ENCODE measurements around the gene MARCHF5.
"Not testable (repeated sequence)": the region's sequence is repeated elsewhere in the genome, so short reads cannot be mapped to it uniquely, and the experiment has no call there.

Gene MARCHF5

GRCh38 chr10:92304061-92304460 lies 13.1 kb downstream of the MARCHF5 start:
- DNase-seq, result no peak

DNA sequence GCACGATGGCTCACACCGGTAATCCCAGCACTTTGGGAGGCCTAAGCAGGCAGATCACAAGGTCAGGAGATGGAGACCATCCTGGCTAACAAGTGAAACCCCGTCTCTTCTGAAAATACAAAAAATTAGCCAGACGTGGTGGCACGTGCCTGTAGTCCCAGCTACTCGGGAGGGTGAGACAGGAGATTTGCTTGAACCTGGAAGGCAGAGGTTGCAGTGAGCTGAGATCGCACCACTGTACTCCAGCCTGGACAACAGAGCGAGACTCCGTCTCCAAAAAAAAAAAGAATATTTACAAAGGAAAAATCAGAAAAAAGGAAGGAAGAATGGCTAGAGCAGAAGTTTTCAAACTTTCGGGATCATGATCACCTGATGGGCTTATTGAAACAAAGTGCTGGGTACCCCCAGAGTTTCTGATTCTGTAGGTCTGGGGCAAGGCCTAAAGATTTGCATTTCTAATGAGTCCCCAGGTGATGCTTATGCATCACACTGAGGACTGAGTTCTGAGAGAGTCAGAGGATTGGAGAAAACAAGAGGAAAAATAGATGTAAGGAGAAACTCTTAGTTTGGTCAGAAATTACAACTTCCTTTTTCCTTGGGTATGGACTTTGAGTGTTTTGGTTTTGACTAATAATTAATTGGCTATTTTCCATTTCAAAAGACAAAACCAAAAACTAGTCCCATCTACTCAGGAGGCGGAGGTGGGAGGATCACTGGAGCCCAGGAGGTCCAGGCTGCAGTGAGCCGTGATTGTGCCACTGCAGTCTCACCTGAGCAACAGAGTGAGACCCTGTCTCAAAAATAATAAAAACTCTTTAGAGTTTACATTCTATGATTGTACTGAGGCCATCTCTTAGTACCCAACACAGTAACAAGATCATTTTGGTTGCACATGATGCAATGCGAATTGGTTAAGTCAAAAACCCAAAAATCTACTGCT lies 14.4 kb downstream of the MARCHF5 start:
- DNase-seq, result no peak

- DNase-seq, result no peak
Measured at GRCh38 chr10:92309272-92309671, 18.3 kb downstream of the MARCHF5 start.

DNA sequence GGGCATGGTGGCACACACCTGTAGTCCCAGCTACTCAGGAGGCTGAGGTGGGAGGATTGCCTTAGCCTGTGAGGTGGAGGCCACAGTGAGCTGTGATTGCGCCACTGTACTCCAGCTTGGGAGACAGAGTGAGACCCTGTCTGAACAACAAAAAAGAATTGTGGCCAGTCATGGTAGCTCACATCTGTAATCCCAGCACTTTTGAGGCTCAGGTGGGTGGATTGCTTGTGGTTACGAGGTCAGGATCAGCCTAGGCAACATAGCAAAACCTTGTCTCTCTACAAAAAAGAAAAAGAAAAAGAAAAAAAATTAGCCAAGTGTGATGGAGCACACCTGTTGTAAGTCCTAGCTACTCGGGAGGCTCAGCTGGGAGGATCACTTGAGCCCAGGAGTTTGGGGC lies 22.8 kb downstream of the MARCHF5 start:
- no peak for DNase-seq

- no peak for DNase-seq
Measured at GRCh38 chr10:92316610-92317009, 25.6 kb downstream of the MARCHF5 start.

GRCh38 chr10:92323079-92323478 lies 32.1 kb downstream of the MARCHF5 start:
- DNase-seq, result no peak

- no peak for DNase-seq
Measured at GRCh38 chr10:92327445-92328433, 36.8 kb downstream of the MARCHF5 start.

GRCh38 chr10:92328993-92329392 lies 38.0 kb downstream of the MARCHF5 start:
- DNase-seq, result no peak

DNA sequence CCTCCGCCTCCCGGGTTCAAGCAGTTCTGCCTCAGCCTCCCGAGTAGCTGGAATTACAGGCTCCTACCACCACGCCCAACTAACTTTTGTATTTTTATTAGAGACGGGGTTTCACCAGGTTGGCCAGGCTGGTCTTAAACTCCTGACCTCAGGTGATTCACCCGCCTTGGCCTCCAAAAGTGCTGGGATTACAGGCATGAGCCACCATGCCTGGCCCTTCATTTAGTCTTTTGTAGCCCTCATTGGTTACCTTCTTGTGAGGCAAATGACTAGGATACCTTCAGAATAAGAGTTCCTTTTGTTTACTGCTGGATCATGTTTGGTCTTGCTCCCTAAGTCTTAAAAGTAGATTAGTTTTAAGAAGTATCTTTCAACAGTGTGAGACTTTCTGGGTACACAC lies 39.0 kb downstream of the MARCHF5 start:
- DNase-seq, result not testable (repeated sequence)

DNA sequence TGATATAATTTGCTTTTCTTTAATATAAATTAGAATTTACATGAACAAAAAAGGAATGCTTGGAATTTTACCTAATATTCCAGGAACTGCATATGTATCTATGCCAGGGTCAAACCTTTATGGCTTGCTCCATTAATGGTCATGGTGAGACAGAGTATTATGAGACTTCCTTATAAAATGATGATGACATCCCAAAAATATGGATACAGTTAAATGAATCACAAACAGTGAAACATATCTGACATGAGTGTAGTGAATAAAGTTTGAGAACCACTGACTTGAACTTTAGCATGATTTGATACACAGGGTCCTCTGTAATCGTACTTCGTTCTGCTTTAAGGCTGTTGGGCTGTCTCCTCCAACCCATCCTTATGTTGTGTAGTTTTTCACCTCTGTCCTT lies 51.8 kb downstream of the MARCHF5 start:
- DNase-seq, result no peak

GRCh38 chr10:92345575-92345974 lies 54.6 kb downstream of the MARCHF5 start:
- DNase-seq, result not testable (repeated sequence)

DNA sequence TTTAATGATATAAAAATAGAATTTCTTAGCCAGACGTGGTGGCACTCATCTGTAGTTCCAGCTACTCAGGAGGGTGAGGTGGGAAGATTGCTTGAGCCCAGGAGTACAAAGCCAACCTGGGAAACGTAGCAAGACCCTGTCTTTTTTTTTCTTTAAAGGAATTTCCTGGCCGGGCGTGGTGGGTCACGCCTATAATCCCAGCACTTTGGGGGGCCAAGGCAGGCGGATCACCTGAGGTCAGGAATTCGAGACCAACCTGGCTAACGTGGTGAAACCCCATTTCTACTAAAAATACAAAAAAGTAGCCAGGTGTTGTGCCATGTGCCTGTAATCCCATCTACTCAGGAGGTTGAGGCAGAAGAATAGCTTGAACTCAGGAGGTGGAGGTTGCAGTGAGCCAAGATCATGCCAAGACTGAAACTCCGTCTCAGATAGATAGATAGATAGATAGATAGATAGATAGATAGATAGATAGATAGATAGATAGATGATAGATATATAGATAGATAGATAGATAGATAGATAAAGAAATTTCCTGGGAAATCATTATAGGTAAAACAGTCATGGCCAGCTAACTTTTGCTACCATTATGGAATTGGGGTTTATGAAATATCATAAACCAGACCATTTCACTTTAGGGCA lies 56.2 kb downstream of the MARCHF5 start:
- DNase-seq, result not testable (repeated sequence)

DNA sequence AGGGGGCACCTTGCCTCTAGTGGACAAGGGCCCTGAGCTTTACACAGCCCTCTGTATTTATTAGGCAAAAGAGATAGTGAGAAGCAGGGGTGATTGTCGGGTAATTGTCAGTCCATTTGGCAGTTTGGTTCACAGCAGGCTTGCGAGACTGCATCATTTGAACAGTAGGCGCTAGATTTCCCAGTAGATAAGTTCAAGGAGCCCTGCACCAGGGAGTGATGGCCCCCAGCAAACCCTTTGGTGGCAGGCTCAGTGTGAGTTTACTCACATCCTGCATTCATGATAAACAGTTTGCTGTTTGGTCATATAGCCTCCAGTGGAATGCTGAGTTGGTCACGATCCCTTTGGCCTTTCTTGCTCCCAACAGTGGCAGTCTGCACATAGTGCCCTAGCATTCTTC lies 59.4 kb downstream of the MARCHF5 start:
- DNase-seq, result no peak

DNA sequence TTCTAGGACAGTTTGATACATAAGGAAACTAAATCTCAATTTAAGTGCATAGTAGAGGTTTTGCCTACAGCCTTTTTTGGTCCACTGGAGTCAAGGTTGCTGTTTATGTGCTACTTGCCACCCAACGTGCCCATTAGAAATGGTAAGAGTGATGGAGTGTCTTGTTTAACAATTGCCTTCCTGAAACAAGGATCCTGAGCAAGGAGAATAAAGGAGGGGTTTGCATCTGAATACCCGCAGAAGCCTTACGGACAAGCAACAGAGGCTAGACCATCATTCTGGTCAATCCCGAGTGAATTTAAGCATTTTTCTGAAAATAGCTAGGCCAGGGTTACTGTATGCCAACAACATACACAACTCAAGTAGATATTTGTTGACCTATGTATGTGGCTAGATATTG lies 63.6 kb downstream of the MARCHF5 start:
- DNase-seq, result no peak

- DNase-seq, result no peak
Measured at GRCh38 chr10:92356041-92356440, 65.1 kb downstream of the MARCHF5 start.

- no peak for DNase-seq
Measured at GRCh38 chr10:92363498-92363897, 72.5 kb downstream of the MARCHF5 start.

GRCh38 chr10:92366412-92367021 lies 75.5 kb downstream of the MARCHF5 start:
- DNase-seq, result no peak

DNA sequence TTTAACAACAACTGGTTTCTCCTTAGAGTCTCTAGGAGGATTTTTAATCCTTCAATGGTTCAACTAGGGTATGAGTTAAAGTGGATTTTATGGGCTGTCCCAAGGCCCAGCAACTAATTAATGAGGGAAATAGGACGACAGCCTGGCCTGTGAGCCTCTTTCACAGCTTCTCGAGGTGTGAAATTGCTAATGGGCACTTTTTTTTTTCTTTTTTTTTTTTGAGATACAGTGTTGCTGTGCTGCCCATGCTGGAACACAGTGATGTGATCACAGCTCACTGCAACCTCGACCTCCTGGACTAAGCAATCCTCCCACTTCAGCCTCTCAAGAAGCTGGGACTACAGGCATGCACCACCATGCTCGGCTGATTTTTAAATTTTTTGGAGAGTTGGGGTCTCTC lies 87.0 kb downstream of the MARCHF5 start:
- no peak for DNase-seq

- DNase-seq, result no peak
Measured at GRCh38 chr10:92381543-92381954, 90.6 kb downstream of the MARCHF5 start.

GRCh38 chr10:92382631-92383030 lies 91.7 kb downstream of the MARCHF5 start:
- no peak for DNase-seq

DNA sequence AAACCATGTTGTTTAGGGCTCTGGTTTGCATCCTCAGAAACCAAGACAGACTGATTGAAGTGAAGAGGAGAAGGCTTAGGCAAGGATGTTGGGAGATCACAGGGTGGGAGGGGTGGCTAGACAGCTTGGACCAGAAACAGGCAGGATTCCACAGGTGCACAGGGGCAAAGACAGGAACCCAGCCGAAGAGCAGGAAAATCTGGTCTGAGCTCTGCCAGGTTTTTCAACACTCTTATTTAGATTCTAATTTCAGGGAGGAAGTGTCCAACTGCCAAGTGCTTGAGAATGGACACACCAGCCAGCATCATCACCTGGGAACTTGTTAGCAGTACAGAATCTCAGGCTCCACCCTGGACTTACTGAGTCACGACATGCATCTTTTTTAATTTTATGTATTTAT lies 93.8 kb downstream of the MARCHF5 start:
- no peak for DNase-seq

Data from amygdala (tissue), 56 donors.